Gastroesophageal sphincter (tissue), 3 donors: ENCODE data around the gene SETD7.

Experiments used
- CTCF ChIP-seq, 4 experiments: fragments of 200-600 bp in 2 of 4; fragments of 450-650 bp in 2 of 4; sonication (generic) in 1 of 4; IDR thresholded peaks; one replicate each; pipeline ENCODE4 v1.5.1; 2017 to 2019; ENCODE audit warnings: antibody characterized with exemption in 4 of 4, mild to moderate bottlenecking in 2 of 4, moderate library complexity in 2 of 4
- POLR2A ChIP-seq, 2 donors: fragments of 450-650 bp; IDR thresholded peaks; one replicate each; pipeline ENCODE4 v1.6.1; 2017; ENCODE audit warnings: antibody characterized with exemption in 2 of 2, mild to moderate bottlenecking in 2 of 2, moderate library complexity in 1 of 2
- POLR2AphosphoS5 ChIP-seq: sonication (generic); formaldehyde crosslinking; IDR thresholded peaks from one replicate; pipeline ENCODE4 v1.6.1; 2017; ENCODE audit warnings: antibody characterized with exemption

DNA sequence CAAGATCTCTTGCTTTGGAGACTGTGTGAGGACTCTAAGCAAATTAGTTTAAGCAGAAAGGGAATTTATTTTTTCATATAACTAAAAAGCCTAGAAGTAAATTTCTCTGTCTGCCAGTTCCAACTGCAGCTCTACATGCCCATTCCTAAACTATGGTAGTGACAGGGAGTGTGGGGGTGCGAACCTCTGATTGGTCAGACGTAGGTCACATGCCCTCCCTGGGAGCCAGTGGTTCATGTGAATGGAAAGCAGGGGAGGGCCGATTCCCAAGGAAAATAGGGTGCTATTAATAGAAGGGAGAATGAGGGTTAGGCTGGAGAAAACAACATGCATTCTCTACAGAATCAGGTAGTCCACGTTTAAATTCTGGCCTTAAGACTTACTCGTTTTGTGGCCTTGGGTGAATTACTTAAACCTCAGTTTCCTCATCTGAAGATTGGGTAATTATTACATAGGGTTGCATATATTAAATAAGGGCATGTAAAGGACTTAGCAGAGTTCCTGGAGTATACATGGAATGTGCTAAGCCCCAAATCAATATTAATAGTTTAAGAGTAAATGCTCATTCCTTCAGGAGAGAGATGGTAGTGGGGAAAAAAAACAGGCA, 94.9 kb downstream of the SETD7 start:
- TF ChIP-seq CTCF (IDR thresholded peaks at IDR 0.05) (no peak), POLR2AphosphoS5 (no peak), POLR2A (IDR thresholded peaks at IDR 0.05) (no peak)
